K562 (cell line): ENCODE measurements around the gene C14orf180. TPM values are rescaled to one million over a fixed set of nuclear protein-coding genes. Genes with fewer than 3 reads are reported as not detected.

Experiments used
- ATAC-seq: fragments of 200-7000 bp; cut with Tn5 transposase; 3 replicates; pipeline ENCODE4 v1.9.1; 2020; ENCODE audit warnings: moderate library complexity
- BruUV-seq: library from RNA; stranded (reverse); fragments of 400-500 nt; replicated peaks from 2 replicates; lab custom pipeline; 2021; lab: Mats Ljungman, UMichigan
- CTCF ChIA-PET: fragments of 300-600 bp; formaldehyde crosslinking; extraction: SDS; loops from one replicate; lab custom pipeline; 2021; ENCODE audit warnings: low intra/inter-chr PET ratio; lab: Yijun Ruan, JAX
- POLR2A ChIA-PET: fragments of 300-600, 350-650 bp; sonication (Branson Sonifier 250); formaldehyde crosslinking; extraction: SDS; loops from one replicate; lab custom pipeline; 2021; ENCODE audit warnings: antibody characterized with exemption, inconsistent platforms; lab: Yijun Ruan, JAX
- DNase-seq, 4 experiments: peaks; one replicate each; pipeline versions ENCODE4 v3.0.0 to v3.0.0-alpha.2; 2011 to 2018; ENCODE audit warnings: low spot score in 3 of 4, mixed read lengths in 3 of 4; ENCODE audit errors: extremely low read depth in 1 of 4
- FAIRE-seq: peaks from 2 replicates; lab custom pipeline; 2011; peaks lifted over from hg19 to GRCh38; lab: Jason Lieb, UNC
- H2AFZ ChIP-seq: 2 replicates; pipeline ENCODE4 v1.6.0; 2011; ENCODE audit warnings: low read depth, low read length, control low read depth, inconsistent platforms
- H3K27ac ChIP-seq: fragments of 200-600 bp; 3 replicates; pipeline ENCODE4 v1.8.0; 2011; ENCODE audit warnings: low read depth, mild to moderate bottlenecking, control low read depth, inconsistent platforms, low read length, moderate library complexity, mixed read lengths; ENCODE audit errors: extremely low read depth
- H3K27me3 ChIP-seq, 2 experiments: fragments of 300-600 bp in 1 of 2; 2 replicates in 1 of 2; 3 replicates in 1 of 2; pipeline versions ENCODE4 v1.6.0 to v1.8.0; 2011; ENCODE audit warnings: inconsistent platforms in 2 of 2, low read length in 2 of 2, mild to moderate bottlenecking in 1 of 2, mixed read lengths in 1 of 2, moderate library complexity in 1 of 2; ENCODE audit not compliant: control insufficient read depth in 2 of 2, insufficient read depth in 2 of 2
- H3K36me3 ChIP-seq: fragments of 300-600 bp; 3 replicates; pipeline ENCODE4 v1.8.0; 2011; ENCODE audit warnings: mild to moderate bottlenecking, low read length, inconsistent platforms; ENCODE audit not compliant: control insufficient read depth, insufficient read depth
- H3K4me1 ChIP-seq, 2 experiments: fragments of 200-600 bp in 1 of 2; replicated peaks in 1 of 2; 2 replicates in 1 of 2; 3 replicates in 1 of 2; pipeline versions ENCODE4 v1.5.1 to v1.8.0; 2011; ENCODE audit warnings: inconsistent platforms in 2 of 2, low read length in 2 of 2, mild to moderate bottlenecking in 1 of 2, mixed read lengths in 1 of 2, moderate library complexity in 1 of 2; ENCODE audit not compliant: control insufficient read depth in 2 of 2, insufficient read depth in 2 of 2
- H3K4me2 ChIP-seq: 2 replicates; pipeline ENCODE4 v1.6.1; 2011; ENCODE audit warnings: low read length, control low read depth, inconsistent platforms, mixed read lengths; ENCODE audit not compliant: insufficient read depth
- H3K4me3 ChIP-seq: fragments of 200-600 bp; sonication (generic), shearing (Covaris generic); 2 replicates; pipeline ENCODE4 v1.5.1; 2016; ENCODE audit warnings: control low read depth, inconsistent platforms
- H3K79me2 ChIP-seq: fragments of 200-600 bp; 3 replicates; pipeline ENCODE4 v1.8.0; 2011; ENCODE audit warnings: low read length, inconsistent platforms; ENCODE audit not compliant: control insufficient read depth, insufficient read depth
- H3K9ac ChIP-seq, 2 experiments: 2 replicates each; pipeline versions ENCODE4 v1.6.0 to v1.6.1; 2011; ENCODE audit warnings: low read depth in 2 of 2, low read length in 2 of 2, control low read depth in 1 of 2, inconsistent platforms in 1 of 2, mild to moderate bottlenecking in 1 of 2, mixed read lengths in 1 of 2; ENCODE audit not compliant: insufficient read depth in 1 of 2
- H3K9me1 ChIP-seq: one replicate; pipeline ENCODE4 v1.6.0; 2011; ENCODE audit warnings: inconsistent platforms, mild to moderate bottlenecking, low read length, moderate library complexity; ENCODE audit not compliant: control insufficient read depth, insufficient read depth
- H3K9me3 ChIP-seq: replicated peaks from 2 replicates; pipeline ENCODE4 v1.5.1; 2011; ENCODE audit warnings: low read depth, low read length, inconsistent platforms; ENCODE audit not compliant: control insufficient read depth, insufficient read depth
- H4K20me1 ChIP-seq: replicated peaks from 2 replicates; pipeline ENCODE4 v1.6.1; 2011; ENCODE audit warnings: low read length, inconsistent platforms, mixed read lengths; ENCODE audit not compliant: control insufficient read depth, insufficient read depth
- CXXC5 ChIP-seq: fragments of 250-450 bp; sonication (Bioruptor Pico); IDR thresholded peaks from 2 replicates; pipeline ENCODE4 v1.8.0; 2022; ENCODE audit warnings: inconsistent platforms, mild to moderate bottlenecking, moderate library complexity
- EGR1 ChIP-seq: fragments of 450-650 bp; conservative IDR thresholded peaks from 2 replicates; pipeline ENCODE4 v1.6.1; 2017; ENCODE audit warnings: mild to moderate bottlenecking
- EWSR1 ChIP-seq: fragments of 450-650 bp; IDR thresholded peaks from 2 replicates; pipeline ENCODE4 v1.6.1; 2018; ENCODE audit warnings: borderline replicate concordance, mild to moderate bottlenecking, low read depth, moderate library complexity; ENCODE audit not compliant: partially characterized antibody
- GABPA ChIP-seq: fragments of 200-800 bp; sonication (Bioruptor generic); conservative IDR thresholded peaks from 2 replicates; pipeline ENCODE4 v1.6.1; 2016; ENCODE audit warnings: low read depth, missing genetic modification characterization, missing compliant biosample characterization
- HIVEP1 ChIP-seq: fragments of 250-450 bp; sonication (Bioruptor Pico); IDR thresholded peaks from 2 replicates; pipeline ENCODE4 v1.4.0; 2020; ENCODE audit warnings: mild to moderate bottlenecking
- KLF1 ChIP-seq: fragments of 450-650 bp; IDR thresholded peaks from 2 replicates; pipeline ENCODE4 v1.6.1; 2016; ENCODE audit warnings: missing genetic modification characterization, missing compliant biosample characterization
- ZNF76 ChIP-seq: fragments of 250-450 bp; sonication (Bioruptor Pico); IDR thresholded peaks from 2 replicates; pipeline ENCODE4 v1.4.0; 2020; ENCODE audit warnings: mild to moderate bottlenecking, moderate library complexity, borderline replicate concordance
- WGBS: fragments of 100-300 bp; shearing (Covaris generic); methylation state at CpG from one replicate; pipeline ENCODE4 v1.1.6; 2016; ENCODE audit warnings: low coverage, mixed read lengths; ENCODE audit not compliant: insufficient coverage; ENCODE audit errors: missing lambda C conversion rate; 5-methylcytosine and 5-hydroxymethylcytosine counted together
- in situ Hi-C: fragments of 300-500 bp; cut with MboI; formaldehyde crosslinking; loops from 4 replicates; pipeline ENCODE4 v1.15.0; 2018; ENCODE audit warnings: inconsistent platforms, mixed read lengths
- intact Hi-C: fragments of 100-400 bp; cut with micrococcal nuclease; formaldehyde crosslinking; loops from 2 replicates; pipeline ENCODE4 v1.14.2; 2022
- polyA plus RNA-seq, 8 experiments: library from polyadenylated mRNA; depleted of rRNA in 4 of 8; stranded (reverse) in 5 of 8; unstranded in 3 of 8; fragments of >200 nt; fragmentation: Nextera tagmentation in 2 of 8; fragmentation: Illumina TruSeq in 1 of 8; extraction: Ambion mirVana in 2 of 8; extraction: Trizol in 1 of 8; gene quantifications; 2 replicates each; pipeline versions ENCODE4 v1.2.1 to v1.2.3, GENCODE V29; 2011 to 2014; ENCODE audit warnings: inconsistent platforms in 1 of 8, missing spikeins in 1 of 8
- total RNA-seq, 7 experiments: library from RNA; depleted of rRNA in 6 of 7; stranded (reverse); fragments of >200 nt in 6 of 7; fragmentation: Illumina TruSeq in 2 of 7; extraction: Trizol in 2 of 7; gene quantifications; 2 replicates each; pipeline versions ENCODE4 v1.2.1 to v1.2.3, GENCODE V29; 2011 to 2021; ENCODE audit warnings: low replicate concordance in 1 of 7
- TF ChIP-seq, protein P1 (sequence below): sonication (generic); formaldehyde crosslinking; IDR thresholded peaks from 2 replicates; pipeline ENCODE4 v1.8.0; 2022; ENCODE audit warnings: missing genetic modification reagents, mild to moderate bottlenecking, moderate library complexity, borderline replicate concordance
- TF ChIP-seq, protein P2 (sequence below): fragments of 200-800 bp; sonication (Bioruptor generic); IDR thresholded peaks from 2 replicates; pipeline ENCODE4 v1.6.1; 2017; ENCODE audit warnings: missing genetic modification characterization, missing compliant biosample characterization

C14orf180 gene
- total and polyA plus RNA-seq, 9 of the 15 experiments (the other 6 are each of a cell fraction or from before 2014, with no cell fraction given) = not detected

DNA sequence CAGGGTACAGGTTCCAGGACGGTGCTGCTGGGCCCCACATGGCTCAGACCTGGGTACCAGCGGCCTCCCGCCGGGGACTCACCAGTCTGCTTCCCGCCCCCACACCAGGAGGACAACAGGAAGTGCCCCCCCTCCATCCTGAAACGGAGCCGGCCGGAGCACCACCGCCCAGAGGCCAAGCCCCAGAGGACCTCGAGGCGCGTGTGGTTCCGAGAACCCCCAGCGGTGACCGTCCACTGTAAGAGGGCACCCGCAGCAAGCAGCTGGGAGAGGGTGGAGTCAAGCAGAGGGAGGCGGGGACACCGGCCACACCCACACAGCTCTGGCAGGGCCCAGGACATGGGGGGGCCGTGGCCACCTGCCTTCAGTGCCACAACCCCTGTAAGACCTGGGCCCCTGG is 8.1 kb downstream of the C14orf180 start:
- POLR2A ChIA-PET = no interaction called here
- Histone ChIP-seq H3K9me3 (no peaks in the 10 kb centered on the region), H3K4me2 (no peak overlapping the region), H3K9ac (no peak overlapping the region), H3K27me3 (peaks cover 9 to 42% of the 10 kb centered on the region in 2 experiments; a peak in 3 of 5 replicates), H3K36me3 (no peaks in the 10 kb centered on the region), H3K27ac (no peak overlapping the region), H3K4me1 (peaks cover 7 to 40% of the 10 kb centered on the region in 2 experiments; a peak in 4 of 5 replicates), H2AFZ (no peak overlapping the region), H3K9me1 (no peaks in the 10 kb centered on the region), H3K79me2 (no peaks in the 10 kb centered on the region), H4K20me1 (peaks cover 6% of the 10 kb centered on the region; the same call in 1 of the 2 replicates), H3K4me3 (no peak overlapping the region)
- TF ChIP-seq, protein P1, sequence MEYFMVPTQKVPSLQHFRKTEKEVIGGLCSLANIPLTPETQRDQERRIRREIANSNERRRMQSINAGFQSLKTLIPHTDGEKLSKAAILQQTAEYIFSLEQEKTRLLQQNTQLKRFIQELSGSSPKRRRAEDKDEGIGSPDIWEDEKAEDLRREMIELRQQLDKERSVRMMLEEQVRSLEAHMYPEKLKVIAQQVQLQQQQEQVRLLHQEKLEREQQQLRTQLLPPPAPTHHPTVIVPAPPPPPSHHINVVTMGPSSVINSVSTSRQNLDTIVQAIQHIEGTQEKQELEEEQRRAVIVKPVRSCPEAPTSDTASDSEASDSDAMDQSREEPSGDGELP (CRISPR knock-in tag) = peak; percentile 80
- no peak for TF ChIP-seq EWSR1
- no peak for TF ChIP-seq HIVEP1
- no peak for TF ChIP-seq ZNF76
- TF ChIP-seq, protein P2, sequence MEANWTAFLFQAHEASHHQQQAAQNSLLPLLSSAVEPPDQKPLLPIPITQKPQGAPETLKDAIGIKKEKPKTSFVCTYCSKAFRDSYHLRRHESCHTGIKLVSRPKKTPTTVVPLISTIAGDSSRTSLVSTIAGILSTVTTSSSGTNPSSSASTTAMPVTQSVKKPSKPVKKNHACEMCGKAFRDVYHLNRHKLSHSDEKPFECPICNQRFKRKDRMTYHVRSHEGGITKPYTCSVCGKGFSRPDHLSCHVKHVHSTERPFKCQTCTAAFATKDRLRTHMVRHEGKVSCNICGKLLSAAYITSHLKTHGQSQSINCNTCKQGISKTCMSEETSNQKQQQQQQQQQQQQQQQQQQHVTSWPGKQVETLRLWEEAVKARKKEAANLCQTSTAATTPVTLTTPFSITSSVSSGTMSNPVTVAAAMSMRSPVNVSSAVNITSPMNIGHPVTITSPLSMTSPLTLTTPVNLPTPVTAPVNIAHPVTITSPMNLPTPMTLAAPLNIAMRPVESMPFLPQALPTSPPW (CRISPR knock-in tag) = peak; percentile 54
- TF ChIP-seq GABPA (tag) = peak; percentile 40
- TF ChIP-seq CXXC5 (CRISPR knock-in tag) = 0 out of 2 replicates have a peak, but pooled peaks have one; percentile 10
- no peak for TF ChIP-seq KLF1
- TF ChIP-seq EGR1 = 0 out of 2 replicates have a peak, but pooled peaks have one; percentile 14
- WGBS = 0% methylated on average over 6 of the region's 19 CpGs
- CTCF ChIA-PET = no interaction called here
- DNase-seq (peak; percentile 32 to 65 (median 51)), FAIRE-seq (no peak), ATAC-seq (peak; percentile 81)
- BruUV-seq = no TSS peak
- intact Hi-C loops = no loop called here
- in situ Hi-C loops = no loop called here
